Activated naive CD8-positive, alpha-beta T cell treated with anti-CD3 and anti-CD28 coated beads for 36 hours (primary cell): Measurements from ENCODE around the gene USP30. TPM values are rescaled to one million over a fixed set of nuclear protein-coding genes. Genes with fewer than 3 reads are reported as not detected.
"Not testable (repeated sequence)": the region's sequence is repeated elsewhere in the genome, so short reads cannot be mapped to it uniquely, and the experiment has no call there.

Experiments
- DNase-seq: peaks from one replicate; pipeline ENCODE4 v3.0.0; 2021
- H3K27ac Mint-ChIP-seq: one replicate; pipeline ENCODE4 v1.8.0; 2022; ENCODE audit warnings: mild to moderate bottlenecking, moderate library complexity, mixed read lengths
- H3K27me3 Mint-ChIP-seq: one replicate; pipeline ENCODE4 v1.8.0; 2022; ENCODE audit warnings: mild to moderate bottlenecking, mixed read lengths
- H3K36me3 Mint-ChIP-seq: one replicate; pipeline ENCODE4 v1.8.0; 2021; ENCODE audit warnings: mild to moderate bottlenecking, mixed read lengths
- H3K4me1 Mint-ChIP-seq: one replicate; pipeline ENCODE4 v1.8.0; 2021; ENCODE audit warnings: mixed read lengths
- H3K4me3 Mint-ChIP-seq: one replicate; pipeline ENCODE4 v1.8.0; 2022; ENCODE audit warnings: mild to moderate bottlenecking, moderate library complexity, mixed read lengths
- H3K9me3 Mint-ChIP-seq: one replicate; pipeline ENCODE4 v1.8.0; 2022; ENCODE audit warnings: mixed read lengths
- total RNA-seq, 2 experiments: library from RNA; stranded (reverse); gene quantifications; one replicate each; pipeline ENCODE4 v1.2.3, GENCODE V29; 2021

The USP30 gene
- 1 to 10 TPM; 5.5 to 9.3 TPM for total RNA-seq

DNA sequence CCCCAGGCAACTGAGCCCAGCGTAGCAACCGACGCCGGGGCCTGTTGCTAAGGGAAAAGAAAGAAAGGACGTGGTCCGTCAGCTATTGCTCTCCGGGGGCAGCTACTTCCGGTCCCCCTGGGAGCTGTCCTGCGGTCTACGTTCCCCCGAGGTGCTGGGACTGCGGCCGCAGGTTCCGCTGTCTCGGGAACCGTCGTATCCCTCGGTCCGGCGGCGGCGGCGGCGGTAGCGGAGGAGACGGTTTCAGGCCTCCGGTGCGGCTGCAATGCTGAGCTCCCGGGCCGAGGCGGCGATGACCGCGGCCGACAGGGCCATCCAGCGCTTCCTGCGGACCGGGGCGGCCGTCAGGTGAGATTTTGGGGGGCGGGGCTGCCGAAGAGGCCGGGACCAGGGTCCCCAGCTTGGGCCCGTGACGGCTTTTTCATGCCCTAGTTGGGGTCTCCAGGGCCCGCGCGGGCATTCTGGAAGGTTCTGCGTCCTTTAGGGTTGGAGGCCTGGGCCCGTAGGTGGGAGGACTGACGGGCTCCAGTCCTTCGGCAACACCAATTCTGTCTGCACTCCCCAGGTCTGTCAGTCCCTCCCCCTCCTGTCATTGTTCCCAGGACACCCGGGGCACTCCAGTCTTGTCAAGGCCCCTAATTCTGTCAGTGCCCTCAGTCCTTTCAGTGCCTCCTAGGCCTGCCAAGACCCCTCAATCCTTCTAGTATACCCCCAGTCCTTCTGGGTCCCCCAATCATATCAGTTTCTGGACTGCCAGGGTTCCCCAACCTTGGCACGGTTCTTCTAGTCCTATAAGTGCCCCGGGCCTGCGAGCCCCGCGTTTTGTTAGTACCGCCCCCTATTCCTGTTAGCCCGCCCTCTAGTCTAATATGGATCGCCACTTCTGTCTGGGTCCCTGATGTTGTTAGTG is at the start of gene USP30:
Gene USP30 (plus strand): TSS at position 163 of the 910 bp plus-strand sequence. CDS start 103 bp downstream, at position 266.
- Mint-ChIP-seq H3K4me3 (peak within 1 kb of the TSS; percentile 91), H3K36me3 (peaks cover 4% of the 10 kb centered on the region), H3K4me1 (no peaks in the 10 kb centered on the region), H3K27me3 (no peaks in the 10 kb centered on the region), H3K9me3 (no peaks in the 10 kb centered on the region), H3K27ac (peak within 1 kb of the TSS; percentile 97)
- DNase-seq = peak; percentile 83

DNA sequence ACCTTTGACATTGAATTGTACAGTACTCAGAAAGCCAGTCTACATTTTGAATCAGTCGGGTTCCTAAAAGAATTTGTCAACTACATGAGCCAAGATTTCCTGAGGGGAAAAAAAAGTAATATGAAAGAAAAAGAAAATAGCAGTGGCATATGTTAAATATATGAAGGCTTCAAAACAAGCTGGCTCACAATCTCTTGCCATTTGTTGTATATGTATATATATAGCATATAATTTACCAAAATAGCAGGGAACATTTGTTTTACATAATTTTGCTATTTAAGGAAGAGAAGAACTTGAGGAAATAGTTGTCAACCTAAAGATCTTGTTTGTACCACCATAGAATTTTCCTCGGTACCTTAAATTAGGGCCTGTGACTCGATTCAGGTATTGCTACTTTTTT is 48.4 kb upstream of the USP30 start:
- Mint-ChIP-seq H3K4me3 (no peak overlapping the region), H3K27me3 (peaks cover 8% of the 10 kb centered on the region), H3K36me3 (no peaks in the 10 kb centered on the region), H3K9me3 (no peaks in the 10 kb centered on the region), H3K27ac (no peak overlapping the region), H3K4me1 (no peaks in the 10 kb centered on the region)
- no peak for DNase-seq

DNA sequence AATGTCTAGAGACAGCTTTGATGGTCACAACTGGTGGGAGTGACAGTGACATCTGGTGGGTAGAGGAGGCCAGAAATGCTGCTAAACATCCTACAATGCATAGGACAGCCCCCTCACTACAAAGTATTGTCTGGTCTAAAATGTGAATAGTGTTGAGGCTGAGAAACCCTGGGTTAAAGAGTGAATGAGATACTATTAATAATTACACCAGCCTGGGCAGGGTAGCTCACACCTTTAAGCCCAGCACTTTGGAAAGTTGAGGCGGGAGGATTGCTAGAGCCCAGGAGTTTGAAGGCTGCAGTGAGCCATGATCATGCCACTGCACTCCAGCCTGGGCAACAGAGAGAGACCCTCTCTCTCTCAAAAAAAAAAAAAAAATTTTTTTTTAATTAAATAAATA is 42.6 kb upstream of the USP30 start:
- peaks cover 21% of the 10 kb centered on the region for H3K27me3 Mint-ChIP-seq
- no peak overlapping the region for H3K27ac Mint-ChIP-seq
- no peaks in the 10 kb centered on the region for H3K36me3 Mint-ChIP-seq
- H3K4me3 Mint-ChIP-seq = no peak overlapping the region
- no peaks in the 10 kb centered on the region for H3K9me3 Mint-ChIP-seq
- H3K4me1 Mint-ChIP-seq = no peaks in the 10 kb centered on the region
- DNase-seq = no peak

DNA sequence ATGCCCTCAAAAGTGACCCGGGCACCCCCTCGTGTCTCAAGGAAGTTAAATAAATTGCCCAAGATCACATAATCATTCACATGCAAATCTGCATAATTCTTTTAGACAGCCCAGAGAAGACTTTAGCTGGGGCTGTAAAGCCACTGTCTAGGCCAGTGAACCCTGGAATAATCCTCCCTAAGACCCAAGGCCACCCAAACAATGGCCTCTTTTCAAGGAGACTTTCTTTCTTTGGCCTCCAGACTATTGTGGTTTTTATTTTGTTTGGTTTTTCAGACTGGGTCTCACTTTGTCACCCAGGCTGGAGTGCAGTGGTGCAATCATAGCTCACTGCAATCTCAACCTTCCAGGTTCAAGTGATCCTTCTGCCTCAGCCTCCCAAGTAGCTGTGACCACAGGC is 42.1 kb upstream of the USP30 start:
- Mint-ChIP-seq H3K4me1 (no peaks in the 10 kb centered on the region), H3K9me3 (no peaks in the 10 kb centered on the region), H3K4me3 (no peak overlapping the region), H3K27ac (no peak overlapping the region), H3K36me3 (no peaks in the 10 kb centered on the region), H3K27me3 (peaks cover 23% of the 10 kb centered on the region)
- no peak for DNase-seq

- Mint-ChIP-seq H3K27me3 (peaks cover 31% of the 10 kb centered on the region), H3K9me3 (no peaks in the 10 kb centered on the region), H3K27ac (no peak overlapping the region), H3K4me3 (no peak overlapping the region), H3K36me3 (no peaks in the 10 kb centered on the region), H3K4me1 (no peaks in the 10 kb centered on the region)
- DNase-seq = no peak
These were observed 37.2 kb upstream of the USP30 start for GRCh38 chr12:109014984-109015765.

DNA sequence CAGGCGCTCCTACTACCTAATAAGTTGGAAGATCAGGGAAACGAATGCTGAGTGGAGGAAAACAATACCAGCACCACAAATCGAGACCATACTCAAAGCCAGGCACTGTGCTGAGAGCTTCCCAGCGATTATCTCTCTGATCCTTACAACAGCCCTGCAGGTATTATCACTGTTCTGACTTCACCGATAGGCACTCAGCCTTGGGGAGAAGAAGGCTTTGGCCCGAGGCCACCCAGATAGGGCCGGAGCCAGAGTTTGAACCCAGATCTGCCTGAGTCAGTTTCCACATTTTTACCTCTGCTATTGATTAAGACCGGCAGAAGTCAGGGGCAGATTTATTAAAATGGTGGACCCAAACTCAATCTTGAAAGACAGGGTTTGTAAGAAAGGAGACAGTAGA is 36.4 kb upstream of the USP30 start:
- Mint-ChIP-seq H3K36me3 (no peaks in the 10 kb centered on the region), H3K27me3 (peaks cover 40% of the 10 kb centered on the region), H3K9me3 (no peaks in the 10 kb centered on the region), H3K4me1 (peaks cover 2% of the 10 kb centered on the region), H3K4me3 (no peak overlapping the region), H3K27ac (no peak overlapping the region)
- no peak for DNase-seq

DNA sequence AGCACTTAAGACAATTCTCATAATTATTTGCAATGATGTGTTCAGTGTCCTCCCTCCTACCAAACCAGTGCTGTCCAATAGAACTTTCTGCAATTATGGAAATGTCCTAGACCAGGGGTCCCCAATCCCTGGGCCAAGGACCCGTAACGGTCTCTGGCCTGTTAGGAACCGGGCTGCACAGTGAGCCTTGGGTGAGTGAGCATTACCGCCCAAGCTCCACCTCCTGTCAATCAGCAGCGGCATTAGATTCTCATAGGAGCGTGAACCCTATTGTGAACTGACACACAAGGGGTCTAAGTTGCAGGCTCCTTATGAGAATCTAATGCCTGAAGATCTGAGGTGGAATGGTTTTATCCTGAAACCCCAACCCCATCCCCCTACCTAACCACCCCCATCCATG is 35.4 kb upstream of the USP30 start:
- Mint-ChIP-seq H3K27ac (no peak overlapping the region), H3K9me3 (no peaks in the 10 kb centered on the region), H3K4me3 (no peak overlapping the region), H3K27me3 (peaks cover 40% of the 10 kb centered on the region), H3K36me3 (no peaks in the 10 kb centered on the region), H3K4me1 (peaks cover 2% of the 10 kb centered on the region)
- no peak for DNase-seq

GRCh38 chr12:109018296-109018695 is 34.1 kb upstream of the USP30 start:
- Mint-ChIP-seq H3K36me3 (no peaks in the 10 kb centered on the region), H3K4me3 (no peak overlapping the region), H3K9me3 (no peaks in the 10 kb centered on the region), H3K27ac (no peak overlapping the region), H3K27me3 (peaks cover 46% of the 10 kb centered on the region), H3K4me1 (peaks cover 2% of the 10 kb centered on the region)
- no peak for DNase-seq

- no peak for DNase-seq
- Mint-ChIP-seq H3K27me3 (peaks cover 39% of the 10 kb centered on the region), H3K27ac (no peak overlapping the region), H3K4me1 (peaks cover 2% of the 10 kb centered on the region), H3K4me3 (no peak overlapping the region), H3K36me3 (no peaks in the 10 kb centered on the region), H3K9me3 (no peaks in the 10 kb centered on the region)
These were observed 32.1 kb upstream of the USP30 start for GRCh38 chr12:109020146-109020795.

DNA sequence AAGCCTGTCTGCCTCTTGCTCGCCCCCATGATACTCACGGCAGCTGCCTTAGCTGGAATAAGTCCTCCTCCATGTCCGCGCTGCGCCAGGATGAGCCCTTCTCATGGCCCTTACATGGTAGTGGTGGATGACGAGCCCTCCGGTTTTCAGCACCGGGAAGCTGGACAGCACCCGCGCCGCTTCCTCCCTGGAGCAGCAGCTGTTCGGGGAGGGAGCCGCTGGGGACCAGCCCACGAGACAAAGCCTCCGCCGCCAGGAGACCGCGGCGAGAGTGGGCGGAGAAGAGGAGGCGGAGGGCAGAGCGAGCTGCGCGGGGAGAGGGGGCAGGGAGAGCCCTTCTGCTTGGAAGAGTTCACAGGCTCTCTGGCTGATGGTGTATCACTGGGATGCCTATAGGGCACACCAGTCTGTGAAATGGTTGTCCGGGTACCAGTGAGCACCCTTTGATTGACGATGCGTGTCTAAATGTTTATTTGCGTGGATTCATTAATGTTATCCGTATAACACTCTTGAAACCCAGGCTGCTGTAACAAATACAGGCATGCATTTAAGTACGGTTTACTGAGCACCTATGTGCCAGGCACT is 31.5 kb upstream of the USP30 start, which contains the start of gene SVOP:
Gene SVOP (minus strand): TSS at position 273 of the 585 bp plus-strand sequence. CDS start 200 bp downstream, at position 73.
- Mint-ChIP-seq H3K4me3 (no peak within 1 kb of the TSS), H3K27me3 (peaks cover 39% of the 10 kb centered on the region), H3K36me3 (no peaks in the 10 kb centered on the region), H3K27ac (no peak within 1 kb of the TSS), H3K4me1 (peaks cover 2% of the 10 kb centered on the region), H3K9me3 (no peaks in the 10 kb centered on the region)
- peak; percentile 38 for DNase-seq

DNA sequence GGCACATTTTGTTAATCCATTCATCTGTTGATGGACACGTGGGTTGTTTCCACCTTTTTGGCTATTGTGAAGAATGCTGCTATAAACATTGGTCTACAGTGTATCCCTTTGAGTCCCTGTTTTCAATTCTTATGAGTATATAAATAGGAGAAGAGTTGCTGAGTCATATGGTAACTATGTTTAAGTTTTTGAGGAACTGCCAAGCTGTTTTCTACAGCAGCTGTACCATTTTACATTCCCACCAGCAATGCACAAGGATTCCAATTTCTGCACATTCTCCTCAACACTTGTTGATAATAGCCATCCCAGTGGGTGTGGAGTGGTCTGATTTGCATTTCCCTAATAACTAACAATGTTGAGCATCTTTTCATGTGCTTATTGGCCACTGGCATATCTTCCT is 24.6 kb upstream of the USP30 start:
- DNase-seq = no peak
- H3K9me3 Mint-ChIP-seq = no peaks in the 10 kb centered on the region
- H3K36me3 Mint-ChIP-seq = no peaks in the 10 kb centered on the region
- H3K27ac Mint-ChIP-seq = no peak overlapping the region
- H3K4me3 Mint-ChIP-seq = no peak overlapping the region
- H3K27me3 Mint-ChIP-seq = peaks cover 19% of the 10 kb centered on the region
- no peaks in the 10 kb centered on the region for H3K4me1 Mint-ChIP-seq

DNA sequence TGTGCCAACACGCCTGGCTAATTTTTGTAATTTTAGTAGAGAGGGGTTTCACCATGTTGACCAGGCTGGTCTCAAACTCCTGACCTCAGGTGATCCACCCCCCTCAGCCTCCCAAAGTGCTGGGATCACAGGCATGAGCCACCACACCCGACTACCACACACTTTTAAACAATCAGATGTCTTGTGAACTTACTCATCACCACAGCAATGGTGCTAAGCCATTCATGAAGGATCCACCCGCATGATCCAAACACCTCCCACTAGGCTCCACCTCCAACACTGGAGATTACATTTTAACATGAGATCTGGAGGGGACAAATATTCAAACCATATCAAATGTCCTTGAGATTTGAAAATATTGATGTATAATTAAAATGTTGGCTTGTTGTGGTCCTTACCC is 23.8 kb upstream of the USP30 start:
- not testable (repeated sequence) for H3K4me1 Mint-ChIP-seq, H3K9me3 Mint-ChIP-seq, H3K27ac Mint-ChIP-seq, H3K4me3 Mint-ChIP-seq, DNase-seq, H3K36me3 Mint-ChIP-seq
- H3K27me3 Mint-ChIP-seq = peaks cover 16% of the 10 kb centered on the region

DNA sequence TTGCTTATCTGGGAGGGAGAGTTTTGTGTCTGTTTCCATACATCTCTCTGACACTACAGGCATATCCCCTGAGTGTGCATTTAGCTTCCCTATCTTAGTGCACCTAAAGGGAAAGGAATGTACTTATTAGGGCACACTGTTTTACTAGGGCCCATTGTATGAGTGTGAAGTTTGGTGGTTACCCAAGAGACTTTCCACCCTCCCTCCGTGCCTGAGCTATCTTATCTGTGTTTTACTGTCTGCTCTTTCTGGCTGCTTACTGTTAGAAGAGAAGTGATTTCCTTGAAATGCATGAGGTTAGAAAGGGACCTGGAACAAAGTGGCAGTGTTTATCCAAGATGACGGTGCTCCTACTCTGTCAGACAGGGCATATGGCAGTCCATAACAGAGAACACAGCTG is 23.0 kb upstream of the USP30 start:
- no peaks in the 10 kb centered on the region for H3K36me3 Mint-ChIP-seq

DNA sequence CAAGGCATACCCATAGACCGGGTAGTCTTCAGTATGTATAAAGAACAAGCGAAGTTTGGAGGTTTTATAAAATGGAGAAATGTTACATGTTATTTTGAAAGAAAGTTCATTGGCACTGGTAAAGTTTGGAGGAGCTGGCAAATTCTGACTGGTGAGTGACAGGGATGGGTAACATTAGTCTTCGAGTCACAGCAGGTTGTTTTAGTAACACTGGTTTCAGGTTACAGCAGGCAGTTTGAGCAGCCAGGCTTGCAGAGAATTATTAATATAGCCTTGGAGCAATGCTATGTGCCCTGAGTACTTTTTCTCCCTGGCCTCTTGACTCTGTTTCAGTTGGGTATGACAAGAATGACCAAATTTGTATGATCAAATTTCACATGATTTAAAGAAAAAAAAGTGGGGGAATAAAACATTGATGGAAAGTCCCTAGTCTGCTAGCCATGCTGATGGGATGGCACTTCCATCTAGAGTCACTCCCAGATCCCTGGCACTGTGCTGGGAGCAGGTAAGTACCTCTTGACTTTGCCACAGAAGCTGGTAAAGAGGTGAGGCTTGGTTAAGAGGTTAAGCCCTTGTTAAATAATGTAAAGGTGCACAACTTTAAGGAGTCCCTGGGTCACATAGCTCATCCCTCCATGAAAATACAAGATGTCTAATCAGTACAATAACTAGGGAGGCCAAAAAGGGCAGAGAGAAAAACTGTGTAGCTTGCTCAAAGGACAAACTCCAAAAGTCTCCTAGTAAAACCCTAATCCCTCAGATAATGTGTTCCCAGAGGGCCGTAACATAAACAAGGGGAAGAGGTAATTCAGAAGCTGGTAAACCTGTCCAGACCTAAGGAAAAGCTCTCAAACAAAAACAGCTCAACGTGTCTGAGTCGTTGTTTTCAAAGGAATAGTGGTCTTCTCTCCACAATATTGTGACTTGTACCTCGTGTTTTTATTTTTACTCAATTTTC is 18.9 kb upstream of the USP30 start:
- Mint-ChIP-seq H3K27ac (no peak overlapping the region), H3K9me3 (peaks cover 9% of the 10 kb centered on the region)

More for the DNA sequence above, 23.0 kb upstream of the USP30 start:
- no peak for DNase-seq
- H3K4me1 Mint-ChIP-seq = no peaks in the 10 kb centered on the region
- no peaks in the 10 kb centered on the region for H3K9me3 Mint-ChIP-seq
- H3K4me3 Mint-ChIP-seq = no peak overlapping the region
- no peak overlapping the region for H3K27ac Mint-ChIP-seq
- peaks cover 16% of the 10 kb centered on the region for H3K27me3 Mint-ChIP-seq

More for the DNA sequence above, 18.9 kb upstream of the USP30 start:
- Mint-ChIP-seq H3K4me3 (no peak overlapping the region), H3K36me3 (no peaks in the 10 kb centered on the region), H3K27me3 (peaks cover 10% of the 10 kb centered on the region), H3K4me1 (no peaks in the 10 kb centered on the region)
- no peak for DNase-seq
